Lung (tissue), 12 donors: ENCODE data around the gene ZDHHC11. TPM values are rescaled to one million over a fixed set of nuclear protein-coding genes. Genes with fewer than 3 reads are reported as not detected.

Experiments used
- ATAC-seq: fragments of 200-7000 bp; cut with Tn5 transposase; one replicate; pipeline ENCODE4 v1.9.1; 2020; ENCODE audit warnings: moderate number of reproducible peaks; ENCODE audit not compliant: insufficient read depth, low FRiP score
- DNase-seq, 3 donors: peaks; one replicate each; pipeline ENCODE4 v3.0.0-alpha.2; 2013 to 2017
- H3K27ac ChIP-seq, 2 donors: one replicate each; pipeline ENCODE4 v1.5.1; 2013; ENCODE audit warnings: mild to moderate bottlenecking in 2 of 2, moderate library complexity in 2 of 2, control low read depth in 1 of 2, inconsistent platforms in 1 of 2, low read depth in 1 of 2, low read length in 1 of 2
- H3K27me3 ChIP-seq, 3 donors: one replicate each; pipeline ENCODE4 v1.5.1; 2013; ENCODE audit warnings: low read length in 2 of 3; ENCODE audit not compliant: control insufficient read depth in 3 of 3, insufficient read depth in 3 of 3
- H3K36me3 ChIP-seq, 4 donors: one replicate each; pipeline ENCODE4 v1.5.1; 2013; ENCODE audit warnings: low read length in 4 of 4, mild to moderate bottlenecking in 1 of 4, moderate library complexity in 1 of 4; ENCODE audit not compliant: control insufficient read depth in 4 of 4, insufficient read depth in 4 of 4
- H3K4me1 ChIP-seq, 5 donors: one replicate each; pipeline ENCODE4 v1.5.1; 2013; ENCODE audit warnings: low read length in 5 of 5, mild to moderate bottlenecking in 2 of 5, moderate library complexity in 1 of 5; ENCODE audit not compliant: control insufficient read depth in 5 of 5, insufficient read depth in 5 of 5
- H3K4me3 ChIP-seq: one replicate; pipeline ENCODE4 v1.5.1; 2013; ENCODE audit warnings: mild to moderate bottlenecking, control low read depth, moderate library complexity
- H3K9ac ChIP-seq, 2 donors: one replicate each; pipeline ENCODE4 v1.5.1; 2013; ENCODE audit warnings: low read length in 2 of 2, control low read depth in 1 of 2; ENCODE audit not compliant: insufficient read depth in 1 of 2
- H3K9me3 ChIP-seq, 4 donors: one replicate each; pipeline ENCODE4 v1.5.1; 2013; ENCODE audit warnings: low read length in 3 of 4, mild to moderate bottlenecking in 1 of 4, moderate library complexity in 1 of 4; ENCODE audit not compliant: control insufficient read depth in 4 of 4, insufficient read depth in 3 of 4
- CTCF ChIP-seq: IDR thresholded peaks from 2 replicates; pipeline ENCODE4 v1.5.1; 2012; ENCODE audit warnings: mild to moderate bottlenecking; ENCODE audit errors: control extremely low read depth, extremely low read depth
- WGBS, 2 donors: extraction: QIAGEN DNeasy Blood & Tissue Kit; methylation state at CpG; one replicate each; pipeline ENCODE4 v1.1.7; 2013; 5-methylcytosine and 5-hydroxymethylcytosine counted together
- polyA plus RNA-seq, 2 donors: library from polyadenylated mRNA; stranded (reverse); fragments of 200-250 nt; gene quantifications; one replicate each; pipeline ENCODE4 v1.2.1, GENCODE V29; 2013
- total RNA-seq, 2 donors: library from RNA; depleted of rRNA in 1 of 2; stranded (reverse); fragments of >200 nt in 1 of 2; gene quantifications; one replicate each; pipeline ENCODE4 v1.2.1, GENCODE V29; 2014 to 2021
- donor health status: control.
- donor health status: control.
- donor health status: Bipolar disorder and iron deficiency.
- donor health status: healthy.
- donor health status: DM: yes; HTN: yes; CAD: no.

Gene ZDHHC11
- total and polyA plus RNA-seq, 4 donors = 6.8 to 110 (median 20.5) TPM

GRCh38 chr5:758698-759053 lies 92.1 kb downstream of the ZDHHC11 start:
- Histone ChIP-seq H3K4me1 (peaks cover 15 to 29% (median 25%) of the 10 kb centered on the region in 5 donors), H3K27ac (peak overlapping the region; percentile 14 to 41), H3K4me3 (no peak overlapping the region), H3K27me3 (no peaks in the 10 kb centered on the region), H3K9ac (peak overlapping the region in 1 of 2 donors; percentile 76), H3K9me3 (no peaks in the 10 kb centered on the region), H3K36me3 (peaks cover 0 to 5% (median 0%) of the 10 kb centered on the region in 4 donors)
- no peak for TF ChIP-seq CTCF
- no peak for ATAC-seq
- WGBS, 2 donors = 66 to 83% methylated on average over 15 of the region's 15 CpGs
- no peak for DNase-seq

GRCh38 chr5:757931-758697 lies 92.7 kb downstream of the ZDHHC11 start:
- 59 to 71% methylated on average over 21 of the region's 21 CpGs for WGBS, 2 donors
- peak overlapping the region in 1 of 2 donors; percentile 76 for H3K9ac ChIP-seq
- ATAC-seq (no peak), DNase-seq (peak; percentile 68 to 85 (median 85))
- no peak for TF ChIP-seq CTCF
- peak overlapping the region; percentile 41 to 46 for H3K27ac ChIP-seq
- H3K9me3 ChIP-seq = no peaks in the 10 kb centered on the region
- H3K4me1 ChIP-seq = peaks cover 15 to 29% (median 25%) of the 10 kb centered on the region in 5 donors
- no peaks in the 10 kb centered on the region for H3K27me3 ChIP-seq
- no peak overlapping the region for H3K4me3 ChIP-seq
- peaks cover 0 to under 1% (median 0%) of the 10 kb centered on the region in 4 donors for H3K36me3 ChIP-seq

- ATAC-seq = no peak
- WGBS, 2 donors = 79 to 91% methylated on average over 15 of the region's 15 CpGs
- H3K36me3 ChIP-seq = no peaks in the 10 kb centered on the region
Observed at GRCh38 chr5:757346-757930, 93.3 kb downstream of the ZDHHC11 start.

More at GRCh38 chr5:757346-757930, 93.3 kb downstream of the ZDHHC11 start:
- Histone ChIP-seq H3K4me1 (peaks cover 15 to 29% (median 25%) of the 10 kb centered on the region in 5 donors), H3K9me3 (no peaks in the 10 kb centered on the region), H3K9ac (peak overlapping the region in 1 of 2 donors; percentile 67), H3K4me3 (no peak overlapping the region), H3K27me3 (no peaks in the 10 kb centered on the region), H3K27ac (peak overlapping the region in 1 of 2 donors; percentile 15)
- no peak for TF ChIP-seq CTCF
- DNase-seq = peak in 1 of 3 donors; percentile 14
